Stimulated activated CD8-positive, alpha-beta memory T cell treated with anti-CD3 and anti-CD28 coated beads, Interleukin-15, amount 100 ng/mL, for 4 hours (primary cell): ENCODE measurements around the gene CUBN.

ENCODE experiments used
- DNase-seq, 2 donors: peaks; one replicate each; pipeline ENCODE4 v3.0.0-alpha.2; 2020; ENCODE audit warnings: low read depth in 2 of 2

The CUBN gene

DNA sequence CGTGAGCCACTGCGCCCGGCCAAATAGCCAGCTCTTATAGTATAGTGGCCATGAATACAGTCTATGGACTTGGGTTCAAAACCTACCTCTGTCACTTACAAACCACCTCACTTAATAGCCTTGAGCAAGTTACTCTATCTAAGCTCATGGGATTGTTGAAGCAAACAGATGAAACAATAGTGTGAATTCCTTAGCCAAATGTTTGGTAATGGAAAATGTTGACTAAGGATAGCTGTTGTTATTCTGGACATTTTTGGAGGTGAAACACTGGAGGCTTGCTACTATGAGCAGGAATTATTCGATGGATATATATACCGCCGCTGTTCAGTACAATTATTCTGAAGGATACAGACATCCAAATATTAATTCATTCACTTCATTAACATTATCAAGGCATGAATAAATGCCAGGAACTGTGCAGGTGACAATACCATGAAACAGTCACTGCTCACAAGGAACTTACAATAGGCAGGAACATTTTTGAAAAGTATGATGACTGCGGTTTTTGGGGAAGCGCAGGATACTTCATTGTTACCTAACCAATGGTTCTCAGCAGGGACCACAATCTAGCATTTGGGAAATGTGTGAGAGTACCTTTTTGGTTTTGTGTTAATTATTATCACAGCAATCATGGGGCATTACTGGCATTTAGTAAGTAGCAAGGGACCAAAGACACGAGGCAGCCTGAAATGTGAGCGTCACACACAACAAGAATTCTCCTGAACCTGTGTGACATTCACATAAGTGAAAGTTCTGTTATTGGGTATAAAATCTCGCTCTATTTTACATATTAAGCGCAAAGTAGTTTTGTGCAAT lies 55.7 kb downstream of the CUBN start:
- no peak for DNase-seq

DNA sequence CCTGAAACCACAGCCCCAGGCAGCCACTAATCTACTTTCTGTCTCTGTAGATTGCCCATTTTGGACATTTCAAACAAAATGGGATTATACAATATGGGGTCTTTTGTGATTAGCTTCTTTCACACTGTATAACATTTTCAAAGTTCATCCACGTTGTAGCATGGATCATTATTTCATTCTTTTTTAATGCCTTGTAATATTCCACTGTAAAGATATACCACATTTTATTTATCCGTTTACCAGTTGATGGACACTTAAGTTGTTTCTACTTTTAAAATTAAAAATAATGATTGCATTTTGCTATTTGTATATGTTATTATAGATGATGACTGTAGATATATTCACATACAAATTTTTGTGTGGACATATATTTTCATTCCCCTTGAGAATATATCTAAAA lies 60.7 kb downstream of the CUBN start:
- DNase-seq = no peak

- no peak for DNase-seq
Measured at GRCh38 chr10:17067376-17068264, 62.0 kb downstream of the CUBN start.

- DNase-seq = no peak
Measured at GRCh38 chr10:17066807-17067206, 62.8 kb downstream of the CUBN start.

DNA sequence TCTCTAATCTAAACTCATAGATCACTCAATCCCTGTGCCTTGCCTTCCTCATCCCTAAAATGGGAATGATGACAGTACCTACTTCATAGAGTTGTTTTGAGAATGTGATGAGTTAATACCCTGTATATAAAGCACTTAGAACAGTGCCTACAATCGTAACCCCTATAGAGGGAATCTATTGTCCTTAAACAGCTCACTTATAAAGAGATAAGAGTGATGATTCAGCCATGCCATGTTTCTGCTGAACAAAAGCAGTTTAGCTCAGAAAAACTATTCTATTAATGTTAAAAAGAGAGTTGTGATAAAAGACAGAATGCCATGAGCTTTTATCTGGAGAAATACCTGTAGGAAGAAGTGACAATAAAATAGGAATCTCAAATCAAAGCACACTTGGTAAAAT lies 63.6 kb downstream of the CUBN start:
- no peak for DNase-seq

GRCh38 chr10:17065273-17065672 lies 64.3 kb downstream of the CUBN start:
- no peak for DNase-seq

DNA sequence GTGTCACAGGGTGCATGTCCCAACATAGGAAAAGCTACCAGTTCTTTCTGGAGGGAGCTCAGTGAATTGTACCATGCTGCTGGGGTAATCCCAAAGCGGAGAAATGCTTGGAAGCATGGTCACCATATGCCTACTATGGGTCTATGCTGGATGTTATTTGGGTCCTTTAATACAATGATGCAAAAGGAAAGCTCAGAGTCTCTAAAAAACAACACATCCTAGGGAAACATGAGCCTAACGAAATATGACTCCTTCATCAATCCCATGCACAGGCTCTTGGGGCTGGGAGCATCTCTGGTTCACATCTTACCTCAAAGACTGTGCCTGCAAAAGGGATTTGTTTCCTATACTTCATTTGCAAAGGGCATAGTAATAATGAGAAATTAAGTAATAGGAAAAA lies 65.2 kb downstream of the CUBN start:
- no peak for DNase-seq

GRCh38 chr10:17062955-17063484 lies 66.6 kb downstream of the CUBN start:
- no peak for DNase-seq

DNA sequence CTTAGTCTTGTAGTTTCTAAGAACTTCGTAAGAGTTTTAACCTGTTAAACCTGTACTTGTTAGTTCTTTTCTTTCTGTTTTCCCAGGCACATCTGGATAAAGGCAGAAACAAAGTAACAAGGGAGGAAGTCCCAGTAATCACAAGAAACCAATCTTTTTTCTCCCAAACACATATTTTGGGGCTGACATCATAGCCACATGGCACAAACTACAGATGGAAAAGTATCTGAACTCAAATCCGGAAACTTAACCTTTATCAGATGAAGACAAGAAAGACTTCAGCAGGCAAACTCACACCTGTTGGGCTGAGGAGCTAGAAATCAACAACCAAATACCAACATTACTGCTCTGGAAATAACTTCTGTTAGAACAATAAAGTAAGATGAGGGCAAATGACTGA lies 67.1 kb downstream of the CUBN start:
- no peak for DNase-seq

DNA sequence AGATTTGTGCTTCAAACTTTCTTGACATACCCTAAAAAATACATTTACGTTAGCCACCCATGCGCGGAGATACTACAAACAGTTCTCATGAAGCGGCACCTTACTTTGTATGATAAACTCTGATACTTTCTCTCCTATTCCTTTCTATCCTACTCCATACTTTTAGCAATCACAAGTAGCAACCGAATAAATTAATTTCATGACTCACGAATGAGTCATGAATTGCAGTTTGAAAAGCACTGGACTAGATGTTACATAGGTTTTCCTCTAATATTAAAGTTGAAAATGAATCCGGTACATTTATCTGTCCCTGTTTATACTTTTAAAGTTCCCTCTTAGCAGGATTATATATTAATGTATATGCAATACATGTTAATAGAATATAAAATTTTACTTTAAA lies 67.6 kb downstream of the CUBN start:
- DNase-seq = no peak

GRCh38 chr10:17061418-17061817 lies 68.2 kb downstream of the CUBN start:
- DNase-seq = no peak

GRCh38 chr10:17060289-17060688 lies 69.3 kb downstream of the CUBN start:
- DNase-seq = no peak

GRCh38 chr10:17059197-17059688 lies 70.4 kb downstream of the CUBN start:
- no peak for DNase-seq

GRCh38 chr10:17058093-17058492 lies 71.5 kb downstream of the CUBN start:
- DNase-seq = no peak

GRCh38 chr10:17056781-17057428 lies 72.7 kb downstream of the CUBN start:
- no peak for DNase-seq

GRCh38 chr10:17053513-17053912 lies 76.1 kb downstream of the CUBN start:
- no peak for DNase-seq

DNA sequence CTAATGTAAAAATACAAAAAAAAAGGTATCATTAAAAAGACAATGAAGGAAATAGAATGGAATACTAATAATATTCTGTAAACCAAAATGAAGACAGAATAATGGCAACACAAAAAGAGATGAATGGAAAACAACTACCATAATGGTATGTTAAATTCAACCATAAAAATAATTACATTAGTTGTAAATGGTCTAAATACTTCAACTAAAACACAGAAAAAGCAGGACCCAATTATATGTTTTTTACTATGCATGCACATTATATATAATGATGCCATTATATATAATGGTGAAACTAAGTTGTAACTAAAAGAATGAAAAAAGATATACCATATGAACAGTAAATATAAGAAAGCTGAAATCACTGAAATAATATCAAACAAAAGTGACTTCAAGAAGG lies 76.5 kb downstream of the CUBN start:
- no peak for DNase-seq

- DNase-seq = no peak
Measured at GRCh38 chr10:17051851-17052250, 77.8 kb downstream of the CUBN start.

- DNase-seq = no peak
Measured at GRCh38 chr10:17049195-17049594, 80.4 kb downstream of the CUBN start.

DNA sequence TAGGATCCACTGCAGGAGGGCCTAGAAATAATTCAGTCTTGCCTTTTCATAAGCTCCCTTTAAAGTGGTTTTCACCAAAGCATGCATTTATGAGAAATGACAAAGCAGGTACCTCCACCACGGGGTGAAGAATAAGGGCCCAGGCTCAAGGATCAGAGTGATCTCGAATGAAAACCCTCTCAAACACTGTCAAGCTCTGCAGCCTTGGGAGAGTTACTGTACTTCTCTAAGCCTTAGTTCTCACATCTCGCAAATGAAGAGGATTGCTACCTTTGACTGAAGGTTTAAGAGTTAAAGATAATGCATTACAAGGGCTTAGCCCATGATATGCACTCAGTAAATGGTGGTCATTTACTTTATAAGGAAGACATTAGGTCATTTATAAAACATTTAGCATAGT lies 81.7 kb downstream of the CUBN start:
- DNase-seq = no peak

DNA sequence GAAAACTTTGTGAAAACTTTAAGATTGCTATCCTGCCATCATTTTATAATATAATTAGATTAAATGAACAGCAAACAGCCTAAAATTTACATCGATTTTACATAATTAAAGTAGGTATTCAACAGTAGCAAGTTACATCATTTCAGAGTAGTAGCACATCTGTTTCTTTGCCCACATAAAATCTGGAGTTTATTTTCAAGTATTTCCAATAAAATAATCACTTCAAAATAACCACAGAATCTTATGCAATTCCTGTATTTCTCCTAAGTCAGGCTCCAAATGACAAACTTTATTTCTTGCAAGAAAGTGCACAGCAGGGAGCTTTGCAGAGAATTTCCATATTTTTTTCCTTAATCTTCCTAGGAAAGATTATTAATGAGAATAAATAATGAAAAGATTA lies 82.6 kb downstream of the CUBN start:
- DNase-seq = no peak

DNA sequence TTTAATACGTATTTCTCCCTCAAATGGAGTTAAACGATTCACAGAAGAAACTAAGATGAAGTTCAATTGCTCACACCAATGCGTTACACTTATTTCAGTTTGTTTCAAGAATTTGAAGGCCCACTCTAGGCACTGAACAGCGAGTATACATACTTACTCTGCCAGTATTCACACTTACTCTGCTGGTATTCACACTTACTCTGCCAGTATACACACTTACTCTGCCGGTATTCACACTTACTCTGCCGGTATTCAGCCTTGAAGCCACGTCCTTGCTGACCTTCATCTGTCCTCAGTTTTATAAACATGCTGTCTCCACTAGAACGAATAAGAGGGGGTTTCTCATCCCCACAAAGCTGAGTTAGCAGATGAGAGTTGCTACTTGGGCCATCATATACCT lies 86.0 kb downstream of the CUBN start:
- DNase-seq = no peak
